Glutamatergic neuron (in vitro differentiated cells): ENCODE results near the gene ART4. TPM values are rescaled to one million over a fixed set of nuclear protein-coding genes. Genes with fewer than 3 reads are reported as not detected.

ENCODE experiments used
- DNase-seq: peaks from one replicate; pipeline ENCODE4 v3.0.0; 2022
- H3K27ac Mint-ChIP-seq: one replicate; pipeline ENCODE4 v1.8.0; 2020; ENCODE audit warnings: mild to moderate bottlenecking, mixed read lengths, inconsistent platforms; ENCODE audit not compliant: unreplicated experiment
- H3K27me3 Mint-ChIP-seq: one replicate; pipeline ENCODE4 v1.8.0; 2020; ENCODE audit warnings: mild to moderate bottlenecking, moderate library complexity, mixed read lengths, inconsistent platforms; ENCODE audit not compliant: unreplicated experiment
- H3K36me3 Mint-ChIP-seq: one replicate; pipeline ENCODE4 v1.8.0; 2020; ENCODE audit warnings: mild to moderate bottlenecking, mixed read lengths, inconsistent platforms; ENCODE audit not compliant: unreplicated experiment
- H3K4me1 Mint-ChIP-seq: one replicate; pipeline ENCODE4 v1.8.0; 2020; ENCODE audit warnings: mild to moderate bottlenecking, low read depth, mixed read lengths, inconsistent platforms; ENCODE audit not compliant: unreplicated experiment
- H3K4me3 Mint-ChIP-seq: one replicate; pipeline ENCODE4 v1.8.0; 2020; ENCODE audit warnings: mild to moderate bottlenecking, mixed read lengths, inconsistent platforms; ENCODE audit not compliant: unreplicated experiment
- H3K9me3 Mint-ChIP-seq: one replicate; pipeline ENCODE4 v1.8.0; 2020; ENCODE audit warnings: mild to moderate bottlenecking, moderate library complexity, mixed read lengths, inconsistent platforms; ENCODE audit not compliant: unreplicated experiment
- CTCF ChIP-seq: fragments of 200-600 bp; sonication (generic); IDR thresholded peaks from one replicate; pipeline ENCODE4 v1.5.0; 2021; ENCODE audit not compliant: partially characterized antibody, unreplicated experiment
- total RNA-seq: library from RNA; stranded (reverse); fragmentation: NEBNext Ultra II Directional; extraction: Animal tissue kit (Norgen Biotek cat#: 25700); gene quantifications from one replicate; pipeline ENCODE4 v1.2.1, GENCODE V29; 2021; ENCODE audit not compliant: unreplicated experiment

The ART4 gene
- total RNA-seq, 1 donor from 2014 or later: not detected

GRCh38 chr12:14868916-14869506 is 25.7 kb upstream of the ART4 start:
- Mint-ChIP-seq H3K27ac (no peak overlapping the region), H3K4me3 (no peak overlapping the region), H3K27me3 (peaks cover 5% of the 10 kb centered on the region), H3K36me3 (peaks cover 14% of the 10 kb centered on the region), H3K4me1 (peaks cover 2% of the 10 kb centered on the region), H3K9me3 (peaks cover 6% of the 10 kb centered on the region)
- no peak for TF ChIP-seq CTCF
- no peak for DNase-seq

GRCh38 chr12:14860490-14860889 is 17.2 kb upstream of the ART4 start:
- peaks cover under 1% of the 10 kb centered on the region for H3K27me3 Mint-ChIP-seq
- no peak overlapping the region for H3K27ac Mint-ChIP-seq
- H3K9me3 Mint-ChIP-seq: peaks cover 2% of the 10 kb centered on the region
- no peak for DNase-seq
- no peak overlapping the region for H3K4me3 Mint-ChIP-seq
- peaks cover 10% of the 10 kb centered on the region for H3K36me3 Mint-ChIP-seq
- no peaks in the 10 kb centered on the region for H3K4me1 Mint-ChIP-seq
- TF ChIP-seq CTCF: no peak

- no peak for DNase-seq
- H3K9me3 Mint-ChIP-seq: peaks cover 2% of the 10 kb centered on the region
- H3K4me3 Mint-ChIP-seq: no peak overlapping the region
- no peaks in the 10 kb centered on the region for H3K27me3 Mint-ChIP-seq
- no peak for TF ChIP-seq CTCF
- no peak overlapping the region for H3K27ac Mint-ChIP-seq
- H3K36me3 Mint-ChIP-seq: peaks cover 10% of the 10 kb centered on the region
- no peaks in the 10 kb centered on the region for H3K4me1 Mint-ChIP-seq
These were observed 15.2 kb upstream of the ART4 start for GRCh38 chr12:14858513-14858912.

- Mint-ChIP-seq H3K9me3 (peaks cover 2% of the 10 kb centered on the region), H3K36me3 (peaks cover 7% of the 10 kb centered on the region), H3K4me1 (no peaks in the 10 kb centered on the region), H3K27ac (no peak overlapping the region), H3K4me3 (no peak overlapping the region), H3K27me3 (no peaks in the 10 kb centered on the region)
- no peak for DNase-seq
- TF ChIP-seq CTCF: no peak
These were observed 11.4 kb upstream of the ART4 start for GRCh38 chr12:14854586-14855183.

GRCh38 chr12:14853961-14854360 is 10.6 kb upstream of the ART4 start:
- Mint-ChIP-seq H3K4me3 (no peak overlapping the region), H3K9me3 (no peaks in the 10 kb centered on the region), H3K27me3 (no peaks in the 10 kb centered on the region), H3K27ac (no peak overlapping the region), H3K36me3 (no peaks in the 10 kb centered on the region), H3K4me1 (no peaks in the 10 kb centered on the region)
- DNase-seq: no peak
- no peak for TF ChIP-seq CTCF
